ENCODE data around the gene TBC1D5.

The TBC1D5 gene

GRCh38 chr3:17581421-17582080 is 160.9 kb downstream of the TBC1D5 start:
- Histone ChIP-seq H3K4me3 (ENCODE audit: low read depth, low read length) (no peak overlapping the region), H3K27ac (no peak overlapping the region), H3K27me3 (replicated peaks) (no peaks in the 10 kb centered on the region), H3K36me3 (replicated peaks) (no peaks in the 10 kb centered on the region)
- no peak for DNase-seq
- TF ChIP-seq CTCF (IDR thresholded peaks at IDR 0.05; ENCODE audit: low read depth, low read length, missing control alignments) = no peak
- in situ Hi-C loops (cut with HindIII; ENCODE audit: low pct_ligation_motif_present, low sequenced_read_pairs) = no loop called here

GRCh38 chr3:17580901-17581300 is 161.5 kb downstream of the TBC1D5 start:
- in situ Hi-C loops (cut with HindIII; ENCODE audit: low pct_ligation_motif_present, low sequenced_read_pairs) = no loop called here
- no peaks in the 10 kb centered on the region for H3K27me3 ChIP-seq (replicated peaks)
- no peaks in the 10 kb centered on the region for H3K36me3 ChIP-seq (replicated peaks)
- TF ChIP-seq CTCF (IDR thresholded peaks at IDR 0.05; ENCODE audit: low read depth, low read length, missing control alignments) = no peak
- no peak overlapping the region for H3K4me3 ChIP-seq (ENCODE audit: low read depth, low read length)
- H3K27ac ChIP-seq = no peak overlapping the region
- DNase-seq = no peak

GRCh38 chr3:17579289-17580031 is 163.0 kb downstream of the TBC1D5 start:
- Histone ChIP-seq H3K27me3 (replicated peaks) (no peaks in the 10 kb centered on the region), H3K36me3 (replicated peaks) (no peaks in the 10 kb centered on the region), H3K4me3 (ENCODE audit: low read depth, low read length) (no peak overlapping the region), H3K27ac (no peak overlapping the region)
- peak; percentile 17 for DNase-seq
- in situ Hi-C loops (cut with HindIII; ENCODE audit: low pct_ligation_motif_present, low sequenced_read_pairs) = no loop called here
- TF ChIP-seq CTCF (IDR thresholded peaks at IDR 0.05; ENCODE audit: low read depth, low read length, missing control alignments) = no peak

- no peak for TF ChIP-seq CTCF (IDR thresholded peaks at IDR 0.05; ENCODE audit: low read depth, low read length, missing control alignments)
- no peak overlapping the region for H3K4me3 ChIP-seq (ENCODE audit: low read depth, low read length)
- no peaks in the 10 kb centered on the region for H3K27me3 ChIP-seq (replicated peaks)
These were observed 164.5 kb downstream of the TBC1D5 start for GRCh38 chr3:17577796-17578520.

GRCh38 chr3:17573396-17573795 is 169.0 kb downstream of the TBC1D5 start:
- DNase-seq = no peak
- Histone ChIP-seq H3K27me3 (replicated peaks) (no peaks in the 10 kb centered on the region), H3K36me3 (replicated peaks) (no peaks in the 10 kb centered on the region), H3K27ac (no peak overlapping the region), H3K4me3 (ENCODE audit: low read depth, low read length) (no peak overlapping the region)
- in situ Hi-C loops (cut with HindIII; ENCODE audit: low pct_ligation_motif_present, low sequenced_read_pairs) = no loop called here
- TF ChIP-seq CTCF (IDR thresholded peaks at IDR 0.05; ENCODE audit: low read depth, low read length, missing control alignments) = no peak

More at GRCh38 chr3:17577796-17578520, 164.5 kb downstream of the TBC1D5 start:
- in situ Hi-C loops (cut with HindIII; ENCODE audit: low pct_ligation_motif_present, low sequenced_read_pairs) = no loop called here
- no peak for DNase-seq
- H3K27ac ChIP-seq = no peak overlapping the region
- H3K36me3 ChIP-seq (replicated peaks) = no peaks in the 10 kb centered on the region
